ENCODE data around the gene CXCL14. TPM values are rescaled to one million over a fixed set of nuclear protein-coding genes. Genes with fewer than 3 reads are reported as not detected.

The CXCL14 gene
- total RNA-seq, 1 experiment from 2014 or later, result not detected

GRCh38 chr5:135535420-135535819 is 43.4 kb downstream of the CXCL14 start:
- ATAC-seq (no peak), DNase-seq (no peak)
- Histone ChIP-seq H3K9me3 (ENCODE audit: low read length) (no peaks in the 10 kb centered on the region), H3K27me3 (ENCODE audit: low read length) (peaks cover 36% of the 10 kb centered on the region), H3K4me1 (ENCODE audit: insufficient read depth, low read length) (no peaks in the 10 kb centered on the region), H3K9ac (ENCODE audit: low read length) (no peak overlapping the region), H3K9me2 (replicated peaks; ENCODE audit: low read length) (no peaks in the 10 kb centered on the region), H3K36me3 (ENCODE audit: low read depth, low read length) (no peaks in the 10 kb centered on the region), H3K4me2 (ENCODE audit: low read length) (no peak overlapping the region), H3K79me2 (ENCODE audit: low read length) (no peaks in the 10 kb centered on the region), H2AFZ (ENCODE audit: low read length) (no peak overlapping the region), H3K27ac (ENCODE audit: low read length) (no peak overlapping the region), H3K4me3 (ENCODE audit: low read length) (no peak overlapping the region), H4K20me1 (ENCODE audit: low read length) (no peaks in the 10 kb centered on the region), H3F3A (ENCODE audit: low read length, unreplicated experiment) (no peaks in the 10 kb centered on the region)
- CTCF ChIA-PET, result no interaction called here
- POLR2A ChIA-PET (ENCODE audit: unreplicated experiment), result no interaction called here
- TF ChIP-seq EZH2phosphoT487 (IDR thresholded peaks at IDR 0.05; ENCODE audit: borderline replicate concordance, low read length) (no peak), EZH2 (IDR thresholded peaks at IDR 0.05; ENCODE audit: low read length, unreplicated experiment) (no peak), CTCF (conservative IDR thresholded peaks at IDR 0.05; ENCODE audit: low read depth, low read length) (no peak)
- no TSS peak for BruUV-seq (replicated peaks)
- intact Hi-C loops (cut with micrococcal nuclease), result no loop called here

GRCh38 chr5:135534609-135535419 is 44.0 kb downstream of the CXCL14 start:
- CTCF ChIA-PET, result no interaction called here

More at GRCh38 chr5:135534609-135535419, 44.0 kb downstream of the CXCL14 start:
- Histone ChIP-seq H3K27ac (ENCODE audit: low read length) (no peak overlapping the region), H3K4me3 (ENCODE audit: low read length) (no peak overlapping the region), H2AFZ (ENCODE audit: low read length) (no peak overlapping the region), H3K9ac (ENCODE audit: low read length) (no peak overlapping the region), H3K36me3 (ENCODE audit: low read depth, low read length) (no peaks in the 10 kb centered on the region), H3K4me2 (ENCODE audit: low read length) (no peak overlapping the region), H3K9me2 (replicated peaks; ENCODE audit: low read length) (no peaks in the 10 kb centered on the region), H3K79me2 (ENCODE audit: low read length) (no peaks in the 10 kb centered on the region), H3K4me1 (ENCODE audit: insufficient read depth, low read length) (no peaks in the 10 kb centered on the region), H4K20me1 (ENCODE audit: low read length) (no peaks in the 10 kb centered on the region), H3F3A (ENCODE audit: low read length, unreplicated experiment) (no peaks in the 10 kb centered on the region), H3K27me3 (ENCODE audit: low read length) (peaks cover 30% of the 10 kb centered on the region), H3K9me3 (ENCODE audit: low read length) (no peaks in the 10 kb centered on the region)
- ATAC-seq (no peak), DNase-seq (no peak)
- TF ChIP-seq EZH2phosphoT487 (IDR thresholded peaks at IDR 0.05; ENCODE audit: borderline replicate concordance, low read length) (no peak), CTCF (conservative IDR thresholded peaks at IDR 0.05; ENCODE audit: low read depth, low read length) (no peak), EZH2 (IDR thresholded peaks at IDR 0.05; ENCODE audit: low read length, unreplicated experiment) (no peak)
- POLR2A ChIA-PET (ENCODE audit: unreplicated experiment), result no interaction called here
- intact Hi-C loops (cut with micrococcal nuclease), result no loop called here
- no TSS peak for BruUV-seq (replicated peaks)

Data from PC-3 (cell line).